GM19328 (cell line): Measurements from ENCODE around the gene NAV2.

Experiments used
- ATAC-seq: cut with Tn5 transposase; IDR thresholded peaks from one replicate; pipeline ENCODE4 v1.9.1; 2021; ENCODE audit warnings: mild to moderate bottlenecking, moderate library complexity; ENCODE audit not compliant: unreplicated experiment

The NAV2 gene

DNA sequence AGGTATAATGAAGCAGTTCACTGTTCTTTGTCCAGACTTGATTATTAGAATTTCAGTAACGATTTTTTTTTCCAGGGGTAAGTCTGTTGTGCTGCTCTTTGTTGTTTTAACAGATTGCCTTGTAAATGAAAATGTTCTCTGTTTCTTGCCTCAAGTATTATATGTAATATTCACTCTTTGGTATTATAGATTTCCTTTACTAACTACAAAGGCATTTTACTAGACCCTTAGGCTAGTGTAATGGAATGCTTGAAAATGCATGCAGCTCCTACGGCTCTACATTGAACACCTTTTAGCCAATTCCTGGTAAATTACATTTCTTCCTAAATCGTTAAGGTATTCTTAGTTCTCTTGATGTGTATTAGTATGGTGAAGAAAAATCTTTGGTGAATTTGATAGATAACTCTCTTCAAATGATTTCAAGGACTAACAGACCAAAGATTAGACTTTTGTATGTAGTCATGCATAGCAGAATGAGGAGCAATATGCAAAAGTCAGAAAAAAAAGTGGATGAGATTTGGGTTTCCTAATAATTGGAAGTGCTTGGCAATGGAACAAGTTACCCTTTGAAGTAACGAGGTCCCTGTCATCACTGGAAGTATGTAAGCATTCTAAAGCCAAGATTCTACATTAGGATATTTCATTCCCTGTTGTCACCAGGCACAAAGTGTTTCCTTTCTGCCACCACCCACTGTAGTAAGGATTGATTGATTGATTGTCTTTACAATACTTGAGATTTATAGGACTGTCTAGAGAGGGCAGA lies 334.6 kb downstream of the NAV2 start:
- ATAC-seq = no peak

GRCh38 chr11:20047769-20048154 lies 335.1 kb downstream of the NAV2 start:
- no peak for ATAC-seq

GRCh38 chr11:20048246-20048645 lies 335.6 kb downstream of the NAV2 start:
- ATAC-seq = no peak

GRCh38 chr11:20048707-20049106 lies 336.1 kb downstream of the NAV2 start:
- no peak for ATAC-seq

DNA sequence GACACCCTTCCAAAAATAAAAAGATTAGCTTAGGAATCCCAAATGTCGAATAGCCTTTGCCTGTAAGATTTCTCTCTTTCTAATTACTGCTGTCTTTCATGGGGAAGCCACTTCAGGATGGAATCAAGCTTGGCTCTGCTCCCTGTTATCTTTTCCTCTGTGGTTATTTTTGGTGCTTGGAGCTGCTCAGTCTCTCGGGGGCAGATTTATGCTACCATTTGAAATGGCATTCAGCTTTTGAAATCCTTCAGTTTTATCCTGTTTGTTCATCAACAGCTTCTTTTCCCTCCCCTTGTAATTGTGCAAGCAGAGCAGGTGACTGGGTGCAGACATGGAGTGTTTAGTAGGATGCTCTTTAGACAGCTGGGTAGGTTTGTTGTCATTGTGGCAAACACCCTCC lies 336.6 kb downstream of the NAV2 start:
- no peak for ATAC-seq

DNA sequence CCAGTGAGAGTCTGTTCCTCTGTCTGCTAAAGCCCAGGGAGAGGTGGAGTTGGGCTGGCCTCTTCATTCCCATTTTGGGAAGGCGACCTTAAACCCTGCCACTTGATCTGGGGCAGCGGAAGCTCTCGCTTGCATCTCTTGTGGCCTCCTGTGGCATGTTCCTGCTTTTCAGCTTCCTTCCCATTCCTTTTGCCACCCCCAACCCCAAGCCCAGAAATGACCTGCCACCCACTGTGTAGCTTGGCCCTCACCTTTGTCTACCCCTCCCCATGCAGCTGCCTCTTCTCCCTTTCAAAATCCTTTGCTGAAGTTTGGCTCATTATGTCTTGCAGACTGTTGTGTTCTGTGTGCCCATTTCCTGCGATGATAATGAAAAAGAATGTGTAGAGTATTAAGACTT lies 337.4 kb downstream of the NAV2 start:
- no peak for ATAC-seq

DNA sequence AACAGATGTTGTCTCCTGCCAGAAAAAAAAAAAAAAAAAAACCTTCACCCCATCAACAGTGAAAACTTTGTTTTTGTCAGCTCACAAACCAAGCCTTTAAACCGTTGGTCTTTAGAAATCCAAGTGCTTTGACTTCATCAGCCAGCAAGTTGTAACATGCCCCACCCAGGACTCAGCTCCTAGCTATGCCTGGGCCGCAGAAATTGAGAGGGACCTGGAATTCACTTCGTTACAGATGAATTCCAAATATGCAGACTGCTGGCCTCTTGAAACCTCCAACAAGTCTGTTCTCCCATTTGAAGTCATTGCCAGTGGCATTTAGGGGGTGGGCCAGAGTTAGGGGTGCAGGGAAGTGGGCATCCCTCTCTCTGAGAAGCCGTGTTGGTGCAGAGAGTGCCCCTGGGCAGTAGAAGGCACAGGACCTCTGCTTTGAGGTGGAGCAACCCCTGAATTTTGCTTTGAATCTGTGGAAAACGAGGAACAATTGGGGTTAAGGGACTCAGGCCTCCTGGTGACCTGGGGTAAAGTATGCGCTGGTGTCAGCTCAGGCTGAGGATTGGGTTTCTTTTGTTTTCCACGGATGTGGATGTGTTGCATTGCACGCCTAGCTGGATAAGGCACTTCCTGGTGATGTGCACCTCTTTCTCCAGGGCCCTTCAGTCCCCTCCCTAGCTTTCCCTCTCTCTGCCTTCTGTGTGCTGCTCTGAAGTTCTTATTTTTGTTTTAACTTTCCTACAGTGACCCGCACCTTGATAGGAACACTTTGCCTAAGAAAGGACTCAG lies 338.1 kb downstream of the NAV2 start:
- no peak for ATAC-seq

GRCh38 chr11:20051469-20052399 lies 339.1 kb downstream of the NAV2 start:
- ATAC-seq = no peak

- no peak for ATAC-seq
Observed at GRCh38 chr11:20053572-20053971, 340.9 kb downstream of the NAV2 start.

- ATAC-seq = no peak
Observed at GRCh38 chr11:20054584-20054983, 341.9 kb downstream of the NAV2 start.

DNA sequence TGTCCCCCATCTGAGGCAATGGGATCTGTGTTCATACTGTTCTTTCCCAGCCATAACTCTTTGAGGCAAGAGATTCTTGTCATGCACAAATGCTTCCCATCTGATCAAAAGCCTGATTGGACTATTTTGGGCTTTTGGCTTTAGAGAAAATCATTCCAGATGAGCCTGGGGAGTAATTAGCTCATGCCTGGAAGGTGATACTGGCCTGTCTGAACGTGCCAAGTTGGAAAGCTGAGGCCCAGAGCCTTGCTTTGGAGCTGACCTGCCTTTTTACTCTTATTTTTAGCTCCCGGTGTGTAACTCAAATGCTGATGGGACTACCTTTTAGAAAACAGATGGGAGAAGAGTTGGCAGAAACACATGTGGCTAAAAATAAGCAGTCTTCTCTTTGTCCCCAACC lies 342.7 kb downstream of the NAV2 start:
- ATAC-seq = no peak

DNA sequence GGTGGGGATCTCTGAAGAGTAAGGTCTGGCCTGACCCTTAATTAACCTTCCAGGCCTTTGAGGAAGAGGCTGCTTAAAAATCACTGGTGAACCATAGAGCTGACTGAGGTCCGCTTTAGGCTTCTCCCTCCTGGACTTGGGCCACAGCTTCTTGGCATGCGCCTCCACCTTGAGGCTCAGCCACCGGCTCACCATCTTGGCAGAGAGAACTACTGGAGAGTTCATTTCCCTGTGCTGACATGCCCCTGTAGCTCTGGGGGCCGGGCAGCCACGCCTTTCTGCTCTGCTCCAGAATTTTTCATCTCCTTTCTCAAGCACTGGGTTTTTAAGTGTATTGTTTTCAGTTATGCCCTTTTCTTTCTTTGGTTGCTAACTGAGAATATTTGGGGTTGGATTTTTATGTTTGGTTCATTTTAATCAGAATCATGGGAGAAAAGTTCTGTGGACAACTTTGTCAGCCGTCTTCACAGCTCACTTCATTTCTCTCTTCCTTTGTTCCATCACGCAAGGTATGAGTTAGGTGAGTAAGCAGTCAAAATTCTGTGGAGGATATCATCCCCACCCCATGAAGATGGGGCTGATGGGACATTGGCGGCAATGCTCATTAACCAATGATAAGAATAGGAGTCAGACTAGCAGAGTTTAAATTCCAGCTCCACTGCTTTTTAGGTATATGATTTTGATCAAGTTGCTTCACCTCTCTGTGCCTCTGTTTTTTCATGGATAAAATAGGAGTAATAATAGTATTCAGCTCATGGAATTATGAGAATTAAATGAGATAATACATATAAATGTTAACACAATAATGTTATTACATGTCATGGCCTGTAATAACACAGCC lies 343.7 kb downstream of the NAV2 start:
- ATAC-seq = no peak

DNA sequence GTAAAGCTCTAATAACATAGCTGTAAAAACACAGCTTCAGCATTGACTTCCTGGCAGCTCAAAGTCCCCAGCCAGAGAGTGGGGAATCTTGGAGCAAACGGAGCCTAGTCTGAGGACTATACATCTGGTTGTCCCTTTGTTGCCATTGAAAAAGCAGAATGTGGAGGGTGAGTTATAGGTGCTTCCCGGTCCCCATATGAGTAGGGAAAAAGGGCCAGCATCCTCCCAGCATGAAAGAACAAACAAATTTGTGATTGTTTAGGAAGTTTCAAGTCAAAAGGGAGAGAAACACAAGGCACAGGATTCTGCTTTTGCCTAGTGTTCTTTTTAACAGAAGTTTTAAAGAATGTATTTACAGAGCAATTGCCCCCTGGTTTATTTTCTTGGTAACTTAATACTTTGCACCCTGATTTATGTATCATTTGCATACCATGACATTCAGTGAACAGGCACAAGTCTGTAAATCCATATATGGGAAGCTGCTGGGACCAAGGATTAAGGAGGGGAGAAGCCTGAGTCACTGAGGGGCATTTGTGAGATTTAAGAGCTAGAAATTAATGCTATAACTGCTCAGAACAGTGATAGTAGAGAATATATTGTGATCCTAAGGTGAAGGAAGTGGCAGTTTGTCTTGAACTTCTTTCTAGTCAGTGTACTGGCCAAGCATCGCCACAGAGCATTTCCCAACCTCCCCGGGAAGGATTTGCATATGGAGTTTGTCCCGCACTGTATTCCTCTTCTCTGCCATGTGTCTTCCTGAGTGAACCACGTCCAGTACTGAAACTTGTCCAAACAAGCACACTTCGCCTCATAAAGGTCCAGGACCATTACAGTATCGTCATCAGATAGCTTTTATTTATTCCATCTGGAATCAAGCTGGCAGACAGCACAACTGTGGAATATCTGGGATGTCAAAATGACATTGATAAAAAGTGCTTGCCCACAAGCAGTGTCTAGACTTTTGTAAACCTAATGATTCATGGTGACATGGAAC lies 344.6 kb downstream of the NAV2 start:
- ATAC-seq = no peak

- no peak for ATAC-seq
Observed at GRCh38 chr11:20058749-20059458, 346.3 kb downstream of the NAV2 start.

DNA sequence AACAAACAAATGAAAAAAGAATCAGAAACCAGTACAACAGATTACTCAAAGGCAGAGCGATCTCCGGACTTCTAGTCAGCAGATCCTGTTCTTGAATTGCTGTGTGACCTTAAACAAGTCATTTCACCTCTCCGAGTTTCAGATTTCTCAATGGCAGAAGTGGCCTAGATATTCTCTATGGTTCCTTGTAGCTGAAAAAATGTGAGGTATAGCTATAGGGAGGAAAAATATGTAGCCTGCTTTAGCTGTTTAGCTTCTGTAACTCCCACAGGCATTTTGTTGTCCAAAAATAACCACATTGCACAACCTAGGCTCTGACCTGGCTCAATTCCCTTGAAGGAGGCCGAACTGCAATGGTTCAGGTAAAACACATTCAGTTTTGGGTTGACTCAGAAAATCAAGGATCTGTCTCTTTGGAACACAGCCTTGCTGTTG lies 347.0 kb downstream of the NAV2 start:
- no peak for ATAC-seq

DNA sequence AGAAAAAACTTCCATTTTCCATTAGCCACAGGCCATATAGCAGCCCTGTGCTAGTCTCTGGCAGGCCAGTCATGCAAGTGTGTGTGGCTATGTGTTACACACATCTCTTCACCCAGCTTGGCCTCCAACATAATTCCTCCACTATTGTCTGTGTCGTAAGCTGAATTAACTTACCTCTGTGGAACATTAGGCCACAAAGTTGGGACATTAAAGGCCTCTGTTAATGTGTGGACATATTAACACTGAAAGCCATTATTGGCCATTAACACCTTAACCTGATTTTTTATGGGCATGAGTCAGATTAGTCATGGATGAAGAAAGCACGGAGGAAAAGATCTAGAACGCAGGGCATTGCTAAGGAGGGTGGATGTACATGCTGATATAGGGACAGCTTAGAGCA lies 347.5 kb downstream of the NAV2 start:
- no peak for ATAC-seq

DNA sequence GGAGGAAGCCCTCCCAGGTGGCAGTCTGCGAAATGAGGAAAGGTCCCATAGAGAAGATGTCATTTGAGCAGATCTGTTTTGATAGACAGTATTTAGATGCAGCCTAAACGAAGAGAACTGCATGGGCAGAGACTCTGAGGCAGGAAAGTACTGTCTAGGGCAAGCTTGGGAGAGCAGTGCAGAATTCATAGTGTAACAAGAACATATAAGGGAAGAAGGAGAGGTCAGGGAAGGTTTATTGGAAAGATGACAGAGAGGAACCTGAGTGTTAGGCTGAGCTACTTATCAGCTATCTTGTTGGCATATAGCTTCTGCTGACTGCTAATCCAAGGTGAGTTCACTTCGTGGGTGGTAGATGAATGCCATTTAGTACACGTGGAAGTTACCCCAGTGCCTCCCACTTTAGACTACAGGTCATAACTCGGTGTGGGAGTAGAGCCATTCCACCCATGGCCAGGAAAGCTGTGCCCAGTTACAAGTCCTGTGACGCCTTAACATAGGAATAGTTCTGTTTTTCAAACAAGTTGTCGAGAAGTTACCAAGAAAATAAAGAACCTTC lies 348.1 kb downstream of the NAV2 start:
- ATAC-seq = no peak

- ATAC-seq = no peak
Observed at GRCh38 chr11:20061776-20062175, 349.1 kb downstream of the NAV2 start.
